Effector CD8-positive, alpha-beta T cell (primary cell): ENCODE data around the gene RIC8A.
A peak's percentile ranks its signal among the peaks of the same experiment; 100 is the strongest.
"Not testable (repeated sequence)": the region's sequence is repeated elsewhere in the genome, so short reads cannot be mapped to it uniquely, and the experiment has no call there.

ENCODE experiments used
- DNase-seq: peaks from one replicate; lab custom pipeline; 2025; lab: John Stamatoyannopoulos, UW

The RIC8A gene

DNA sequence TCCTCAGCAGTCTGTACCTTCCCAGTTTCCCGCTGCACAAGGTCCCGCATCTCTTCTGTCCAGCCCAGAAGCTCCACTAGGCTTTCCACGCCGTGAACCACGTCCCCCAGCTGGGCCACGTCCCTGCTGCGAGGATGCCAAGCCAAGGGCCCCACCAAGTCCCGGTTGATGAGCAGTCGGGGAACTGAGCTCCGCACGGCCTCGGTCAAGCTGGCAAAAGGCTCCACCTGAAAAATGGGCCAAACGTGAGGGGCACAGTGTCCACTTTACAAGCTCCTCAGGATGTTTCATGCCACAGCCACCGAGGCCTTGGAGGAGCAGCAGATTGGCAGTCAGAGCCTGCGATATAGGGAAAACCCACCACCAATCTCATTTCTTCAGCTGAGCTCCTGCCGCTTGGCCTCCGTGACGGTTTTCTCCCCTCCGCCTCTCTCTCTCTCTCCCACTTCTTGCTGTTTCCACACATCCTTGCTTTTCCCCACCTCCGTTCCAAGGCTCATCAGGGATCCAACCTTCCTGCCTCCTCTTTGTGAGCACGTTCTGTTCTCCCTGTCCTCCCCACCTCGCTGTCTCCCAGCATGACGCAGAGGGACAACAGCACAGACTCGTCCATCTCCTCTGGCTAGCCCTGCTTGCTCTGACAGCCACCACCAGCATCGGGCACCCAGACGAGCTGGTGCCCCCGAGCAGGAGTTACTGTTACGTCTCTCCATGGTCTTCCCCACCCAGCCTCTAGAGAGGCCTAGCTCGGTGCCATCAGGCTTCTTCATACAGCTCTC, 11.5 kb downstream of the RIC8A start:
- no peak for DNase-seq

DNA sequence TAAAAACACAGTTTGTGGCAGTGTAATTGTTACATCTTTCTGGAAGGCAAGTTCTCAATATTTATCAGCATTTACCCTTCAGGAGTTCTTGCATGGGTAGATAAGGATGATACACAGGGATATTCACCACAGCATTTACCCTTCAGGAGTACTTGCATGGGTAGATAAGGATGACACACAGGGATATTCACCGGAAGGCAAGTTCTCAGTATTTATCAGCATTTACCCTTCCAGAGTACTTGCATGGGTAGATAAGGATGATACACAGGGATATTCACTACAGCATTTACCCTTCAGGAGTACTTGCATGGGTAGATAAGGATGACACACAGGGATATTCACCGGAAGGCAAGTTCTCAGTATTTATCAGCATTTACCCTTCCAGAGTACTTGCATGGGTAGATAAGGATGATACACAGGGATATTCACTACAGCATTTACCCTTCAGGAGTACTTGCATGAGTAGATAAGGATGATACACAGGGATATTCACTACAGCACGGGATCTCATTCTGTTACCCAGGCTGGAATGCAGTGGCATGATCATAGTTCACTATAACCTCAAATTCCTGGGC, 13.2 kb downstream of the RIC8A start:
- not testable (repeated sequence) for DNase-seq

- DNase-seq: no peak
These were observed 14.0 kb downstream of the RIC8A start for GRCh38 chr11:221539-221938.

DNA sequence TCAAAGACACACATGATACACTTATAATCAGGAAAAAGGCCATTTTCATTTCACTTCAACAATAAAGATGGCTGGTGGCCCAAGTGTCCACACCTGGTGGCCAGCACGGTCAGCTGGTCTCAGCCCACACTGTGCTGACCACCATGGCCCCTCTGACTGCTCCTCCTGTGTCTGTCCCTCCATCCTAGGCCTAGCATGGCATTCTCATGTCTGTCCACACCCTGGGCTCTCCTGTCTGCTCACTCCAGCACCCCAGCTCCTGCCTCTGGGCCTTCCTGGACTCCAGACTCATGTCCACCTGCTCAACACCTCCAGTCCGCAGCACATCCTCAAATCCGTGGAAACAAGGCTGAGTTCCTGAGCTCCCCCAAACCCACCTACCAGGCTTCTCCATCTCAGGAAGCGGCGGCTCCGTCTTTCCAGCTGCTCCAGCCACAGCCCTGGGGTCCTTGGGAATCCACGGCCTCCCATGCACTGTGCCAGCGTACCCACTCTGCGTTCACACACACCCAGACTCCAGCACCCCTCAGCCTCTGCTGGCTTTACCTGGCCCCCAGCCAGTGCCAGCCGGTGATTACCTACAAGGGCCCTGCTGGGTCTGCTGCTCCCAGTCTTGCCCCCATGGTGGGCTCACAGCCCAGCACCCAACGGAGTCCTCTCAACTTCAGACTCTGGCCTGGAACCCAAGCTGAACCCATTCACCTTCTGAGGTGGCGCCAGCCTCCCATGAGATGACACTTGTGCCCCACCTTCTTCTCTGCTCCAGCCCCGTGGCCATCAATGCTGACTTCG, 14.7 kb downstream of the RIC8A start:
- no peak for DNase-seq

- no peak for DNase-seq
These were observed 15.7 kb downstream of the RIC8A start for GRCh38 chr11:223026-223789.

DNA sequence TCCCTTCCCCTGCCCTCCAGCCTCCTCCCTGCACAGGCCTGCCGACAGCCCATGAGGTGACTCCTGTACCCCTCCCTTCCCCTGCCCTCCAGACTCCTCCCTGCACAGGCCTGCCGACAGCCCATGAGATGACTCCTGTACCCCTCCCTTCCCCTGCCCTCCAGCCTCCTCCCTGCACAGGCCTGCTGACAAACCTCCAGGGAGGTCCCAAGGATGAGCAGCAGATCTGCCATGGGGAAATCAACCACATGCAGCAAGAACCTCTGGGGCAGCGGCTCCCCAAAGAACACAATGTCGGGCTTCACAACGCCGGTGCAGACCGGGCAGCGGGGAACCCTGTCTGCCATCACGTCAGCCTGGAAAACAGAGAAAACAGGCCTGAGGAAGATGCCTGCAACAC, 16.4 kb downstream of the RIC8A start:
- no peak for DNase-seq

DNA sequence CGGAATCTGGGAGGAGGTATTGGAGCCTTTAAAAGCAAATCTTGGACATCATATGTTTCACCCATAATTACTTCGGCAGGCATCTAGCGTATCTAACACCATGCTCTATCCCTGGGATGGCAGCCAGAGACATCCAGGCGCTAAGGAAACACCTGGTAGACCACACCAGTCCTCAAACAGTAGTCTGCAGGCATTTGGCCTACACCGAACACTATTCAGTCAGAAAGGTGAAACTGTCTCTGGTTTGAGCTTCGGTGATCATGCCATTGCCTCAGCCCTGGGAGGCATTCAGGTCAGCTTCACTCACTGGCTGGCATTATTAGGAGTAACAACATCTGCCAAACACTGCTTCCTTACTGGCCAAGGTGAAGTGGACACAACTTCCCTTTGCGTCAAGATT, 16.9 kb downstream of the RIC8A start:
- DNase-seq: no peak

GRCh38 chr11:225734-226453, 18.4 kb downstream of the RIC8A start:
- no peak for DNase-seq

- no peak for DNase-seq
These were observed 20.4 kb downstream of the RIC8A start for GRCh38 chr11:227824-228379.

GRCh38 chr11:230431-230830, 22.9 kb downstream of the RIC8A start:
- no peak for DNase-seq

DNA sequence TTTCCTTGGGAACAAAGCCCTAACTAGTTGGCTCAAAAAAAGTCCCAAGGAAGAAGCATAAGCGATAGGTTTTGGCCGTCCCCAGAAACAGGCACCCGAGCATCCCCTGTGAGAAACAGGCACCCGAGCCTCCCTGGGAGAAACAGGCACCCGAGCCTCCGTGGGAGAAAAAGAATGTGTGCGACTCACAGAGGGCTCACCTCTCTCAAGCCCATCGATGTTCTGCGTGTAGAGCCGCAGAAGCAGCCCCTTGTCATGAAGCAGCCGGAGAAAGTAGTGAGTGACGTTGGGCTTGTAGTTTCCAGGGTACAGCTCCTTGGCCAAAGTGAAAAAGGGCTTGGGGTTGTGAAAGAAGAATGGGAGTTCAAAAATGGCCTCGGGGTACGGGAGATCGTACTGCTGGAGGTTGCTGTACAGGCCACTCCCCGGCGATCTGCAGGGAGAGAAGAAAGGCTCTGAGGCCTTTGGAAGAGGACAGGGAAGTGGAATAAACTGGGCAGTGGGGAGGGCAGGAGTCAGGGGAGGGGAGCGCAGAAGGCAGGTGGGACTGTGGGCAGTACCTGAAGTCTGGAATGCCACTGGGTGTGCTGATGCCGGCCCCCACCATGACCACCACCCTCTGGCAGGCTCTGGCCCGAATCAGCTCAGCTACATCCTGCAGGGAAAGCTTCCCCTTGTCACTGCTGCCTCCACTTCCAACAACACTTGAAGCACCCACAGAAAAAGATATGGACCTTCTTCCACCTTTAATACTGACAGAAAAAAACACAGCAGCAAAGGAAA, 25.5 kb downstream of the RIC8A start:
- DNase-seq: no peak

DNA sequence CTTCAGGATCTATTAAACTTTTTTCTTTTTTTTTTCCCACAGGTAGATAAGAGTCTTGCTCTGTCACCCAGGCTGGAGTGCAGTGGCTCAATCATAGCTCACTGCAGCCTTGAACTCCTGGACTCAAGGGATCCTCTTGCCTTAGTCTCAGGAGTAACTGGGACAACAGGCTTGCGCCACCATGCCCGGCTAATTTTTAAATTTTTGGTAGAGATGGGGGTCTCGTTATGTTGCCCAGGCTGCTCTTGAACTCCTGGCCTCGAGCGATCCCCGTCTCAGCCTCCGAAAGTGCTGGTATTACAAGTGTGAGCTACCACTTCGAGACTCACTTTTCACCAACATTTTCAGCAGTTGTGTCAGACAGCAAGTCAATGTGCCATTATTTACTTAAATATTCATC, 27.7 kb downstream of the RIC8A start:
- DNase-seq: no peak

GRCh38 chr11:235609-235996, 28.1 kb downstream of the RIC8A start:
- DNase-seq: no peak

DNA sequence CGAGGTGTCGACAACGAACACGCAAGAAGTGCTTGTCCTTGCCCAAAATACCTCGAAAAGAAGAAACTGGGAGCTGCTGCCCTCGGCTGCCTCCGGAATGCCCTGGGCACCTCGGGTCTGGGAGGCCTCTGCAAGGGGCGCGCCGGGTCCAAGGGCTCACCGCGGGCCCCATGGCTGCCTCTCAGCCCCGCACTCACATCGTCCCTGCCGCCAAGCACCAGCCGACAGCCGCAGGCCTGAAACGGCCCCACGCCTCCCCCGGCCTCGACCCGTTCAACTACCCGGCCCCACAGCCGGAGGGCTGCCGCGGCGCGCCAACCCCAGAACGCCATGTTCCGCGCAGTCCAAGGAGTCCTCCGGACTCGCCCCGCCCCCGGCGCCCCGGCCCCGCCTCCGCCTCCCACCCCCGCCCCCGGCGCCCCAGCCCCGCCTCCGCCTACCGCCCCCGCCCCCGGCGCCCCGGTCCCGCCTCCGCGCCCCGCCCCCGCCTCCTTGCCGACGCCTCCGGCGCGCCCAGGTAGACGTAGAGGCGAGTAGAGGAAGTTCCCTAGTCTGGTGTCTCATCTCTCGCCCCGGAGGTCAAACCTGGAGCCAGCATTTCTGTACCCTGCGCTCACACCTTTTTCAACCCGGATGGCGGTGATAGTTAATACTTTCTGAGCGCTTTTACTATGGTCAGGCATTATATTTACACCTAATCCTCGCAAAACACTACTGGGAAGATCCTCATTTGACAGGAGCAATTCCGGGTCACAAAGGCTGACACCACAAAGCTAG, 28.7 kb downstream of the RIC8A start, which contains the start of gene SIRT3:
SIRT3 (minus strand) TSS at position 346 of the 777 bp plus-strand sequence; CDS start at position 332, 14 bp downstream.
- peak; percentile 84 for DNase-seq

- DNase-seq: peak; percentile 74
These were observed 29.6 kb downstream of the RIC8A start, which contains the start of gene PSMD13 for GRCh38 chr11:236774-237767. TSS of gene PSMD13 (plus strand) at chr11:236976. CDS start at chr11:237050, 74 bp downstream.

GRCh38 chr11:238346-238745, 30.8 kb downstream of the RIC8A start:
- not testable (repeated sequence) for DNase-seq

DNA sequence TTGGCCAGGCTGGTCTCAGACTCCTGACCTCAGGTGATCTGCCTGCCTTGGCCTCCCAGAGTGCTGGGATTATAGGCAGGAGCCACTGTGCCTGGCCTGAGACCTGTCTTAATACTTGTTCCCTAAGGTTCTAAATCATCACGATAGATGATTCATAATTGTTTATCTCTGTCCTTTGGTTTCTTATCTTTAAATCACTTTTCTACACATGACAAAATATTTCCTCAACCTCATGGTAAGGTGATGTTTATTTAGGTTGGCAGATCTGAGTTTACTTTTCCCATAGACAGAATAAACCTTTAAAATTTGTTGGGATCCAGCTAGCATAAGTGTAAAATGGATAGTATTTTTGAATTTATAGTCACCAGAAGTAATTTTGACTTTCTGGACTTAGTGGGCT, 32.8 kb downstream of the RIC8A start:
- DNase-seq: no peak

- no peak for DNase-seq
These were observed 34.1 kb downstream of the RIC8A start for GRCh38 chr11:241634-242033.
